ENCODE measurements around the gene ZBED1. TPM values are rescaled to one million over a fixed set of nuclear protein-coding genes. Genes with fewer than 3 reads are reported as not detected.
"Not testable (repeated sequence)": the region's sequence is repeated elsewhere in the genome, so short reads cannot be mapped to it uniquely, and the experiment has no call there.

ZBED1 gene
- total RNA-seq, 2 donors from 2014 or later: 40.7 to 42.0 TPM

DNA sequence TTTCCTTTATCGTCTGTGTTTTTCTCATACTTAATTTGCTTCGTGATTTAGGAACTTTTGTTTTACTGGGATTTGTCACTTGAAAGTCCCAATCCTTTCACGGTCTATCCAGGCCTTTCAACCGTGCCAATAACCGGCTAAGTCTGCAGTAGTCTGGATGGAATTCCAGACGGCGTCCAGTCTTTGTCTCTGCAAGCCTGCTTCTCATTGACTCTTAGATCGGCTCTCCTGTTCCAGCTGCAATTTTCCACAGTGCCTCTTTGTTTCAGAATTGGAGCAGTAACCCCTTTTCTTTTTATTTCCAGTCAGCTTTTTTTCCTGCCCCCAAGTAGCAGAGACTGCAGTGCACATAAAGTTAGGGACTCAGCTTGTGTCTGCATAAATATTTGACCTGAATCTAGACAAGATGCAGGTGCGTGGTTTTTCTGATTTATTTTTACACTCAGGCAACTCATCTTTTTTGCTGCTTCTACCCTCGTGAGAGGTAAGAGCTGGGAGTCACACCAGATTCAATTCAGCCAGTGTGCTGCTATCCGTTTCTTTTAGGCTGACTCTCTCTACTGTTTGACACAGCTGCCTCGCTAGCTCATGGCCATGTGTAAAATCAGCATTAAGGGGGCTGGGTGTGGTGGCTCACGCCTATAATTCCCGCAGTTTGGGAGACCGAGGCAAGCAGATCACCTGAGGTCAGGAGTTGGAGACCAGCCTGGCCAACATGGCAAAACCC lies 37.4 kb upstream of the ZBED1 start:
- H3K27me3 ChIP-seq: no peaks in the 10 kb centered on the region
- H3K27ac ChIP-seq: no peak overlapping the region
- TF ChIP-seq, protein P1, sequence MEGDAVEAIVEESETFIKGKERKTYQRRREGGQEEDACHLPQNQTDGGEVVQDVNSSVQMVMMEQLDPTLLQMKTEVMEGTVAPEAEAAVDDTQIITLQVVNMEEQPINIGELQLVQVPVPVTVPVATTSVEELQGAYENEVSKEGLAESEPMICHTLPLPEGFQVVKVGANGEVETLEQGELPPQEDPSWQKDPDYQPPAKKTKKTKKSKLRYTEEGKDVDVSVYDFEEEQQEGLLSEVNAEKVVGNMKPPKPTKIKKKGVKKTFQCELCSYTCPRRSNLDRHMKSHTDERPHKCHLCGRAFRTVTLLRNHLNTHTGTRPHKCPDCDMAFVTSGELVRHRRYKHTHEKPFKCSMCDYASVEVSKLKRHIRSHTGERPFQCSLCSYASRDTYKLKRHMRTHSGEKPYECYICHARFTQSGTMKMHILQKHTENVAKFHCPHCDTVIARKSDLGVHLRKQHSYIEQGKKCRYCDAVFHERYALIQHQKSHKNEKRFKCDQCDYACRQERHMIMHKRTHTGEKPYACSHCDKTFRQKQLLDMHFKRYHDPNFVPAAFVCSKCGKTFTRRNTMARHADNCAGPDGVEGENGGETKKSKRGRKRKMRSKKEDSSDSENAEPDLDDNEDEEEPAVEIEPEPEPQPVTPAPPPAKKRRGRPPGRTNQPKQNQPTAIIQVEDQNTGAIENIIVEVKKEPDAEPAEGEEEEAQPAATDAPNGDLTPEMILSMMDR (IDR thresholded peaks at IDR 0.05): no peak
- no peak overlapping the region for H3K4me3 ChIP-seq
- H3K4me1 ChIP-seq: no peaks in the 10 kb centered on the region
- no peak for DNase-seq (ENCODE audit: low spot score)
- H3K9me3 ChIP-seq: no peaks in the 10 kb centered on the region
- no peaks in the 10 kb centered on the region for H3K36me3 ChIP-seq

- H3K36me3 ChIP-seq: no peaks in the 10 kb centered on the region
- DNase-seq (ENCODE audit: low spot score): no peak
- no peaks in the 10 kb centered on the region for H3K9me3 ChIP-seq
- no peaks in the 10 kb centered on the region for H3K27me3 ChIP-seq
- H3K27ac ChIP-seq: no peak overlapping the region
- TF ChIP-seq, protein P1 (IDR thresholded peaks at IDR 0.05): no peak
- no peak overlapping the region for H3K4me3 ChIP-seq
- no peaks in the 10 kb centered on the region for H3K4me1 ChIP-seq
These were observed 36.2 kb upstream of the ZBED1 start for GRCh38 chrX:2536974-2537373.

DNA sequence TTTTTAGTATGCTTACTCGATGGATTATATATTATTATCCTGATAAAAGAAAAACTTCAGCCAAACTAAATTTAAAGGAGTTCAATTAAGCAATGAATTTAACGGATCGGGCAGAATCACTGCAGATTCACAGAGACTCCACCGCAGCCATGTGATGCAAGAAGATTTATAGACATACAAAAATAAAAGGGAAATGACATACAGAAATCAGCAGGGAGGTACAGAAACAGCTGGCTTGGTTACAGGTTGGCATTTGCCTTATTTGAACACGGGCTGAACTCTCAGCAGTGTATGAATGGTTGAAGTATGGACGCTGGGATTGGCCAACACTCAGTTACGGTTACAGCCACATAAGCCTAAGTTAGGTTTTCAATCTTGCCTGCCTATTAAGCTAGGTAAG lies 35.4 kb upstream of the ZBED1 start:
- H3K4me1 ChIP-seq: no peaks in the 10 kb centered on the region
- no peaks in the 10 kb centered on the region for H3K27me3 ChIP-seq
- TF ChIP-seq, protein P1 (IDR thresholded peaks at IDR 0.05): no peak
- no peaks in the 10 kb centered on the region for H3K9me3 ChIP-seq
- no peaks in the 10 kb centered on the region for H3K36me3 ChIP-seq
- H3K4me3 ChIP-seq: no peak overlapping the region
- H3K27ac ChIP-seq: no peak overlapping the region
- DNase-seq (ENCODE audit: low spot score): no peak

GRCh38 chrX:2534261-2535021 lies 33.7 kb upstream of the ZBED1 start:
- DNase-seq (ENCODE audit: low spot score); H3K9me3 ChIP-seq; H3K36me3 ChIP-seq; H3K27me3 ChIP-seq; H3K4me3 ChIP-seq; H3K4me1 ChIP-seq; H3K27ac ChIP-seq: not testable (repeated sequence)

GRCh38 chrX:2533424-2533823 lies 32.6 kb upstream of the ZBED1 start:
- Histone ChIP-seq H3K27ac (no peak overlapping the region), H3K4me3 (no peak overlapping the region), H3K27me3 (no peaks in the 10 kb centered on the region), H3K36me3 (no peaks in the 10 kb centered on the region), H3K9me3 (no peaks in the 10 kb centered on the region), H3K4me1 (no peaks in the 10 kb centered on the region)
- TF ChIP-seq, protein P1 (IDR thresholded peaks at IDR 0.05): no peak
- DNase-seq (ENCODE audit: low spot score): no peak

- Histone ChIP-seq H3K9me3 (no peaks in the 10 kb centered on the region), H3K36me3 (no peaks in the 10 kb centered on the region), H3K4me3 (no peak overlapping the region), H3K27ac (no peak overlapping the region), H3K4me1 (no peaks in the 10 kb centered on the region), H3K27me3 (no peaks in the 10 kb centered on the region)
- TF ChIP-seq, protein P1 (IDR thresholded peaks at IDR 0.05): no peak
- DNase-seq (ENCODE audit: low spot score): no peak
These were observed 25.6 kb upstream of the ZBED1 start for GRCh38 chrX:2526390-2526789.
